ENCODE data around the gene KCTD15. TPM values are rescaled to one million over a fixed set of nuclear protein-coding genes. Genes with fewer than 3 reads are reported as not detected.

The KCTD15 gene
- total and polyA plus RNA-seq, 2 of the 4 experiments (the other 2 are of a cell fraction) = 16.3 to 19.6 TPM

DNA sequence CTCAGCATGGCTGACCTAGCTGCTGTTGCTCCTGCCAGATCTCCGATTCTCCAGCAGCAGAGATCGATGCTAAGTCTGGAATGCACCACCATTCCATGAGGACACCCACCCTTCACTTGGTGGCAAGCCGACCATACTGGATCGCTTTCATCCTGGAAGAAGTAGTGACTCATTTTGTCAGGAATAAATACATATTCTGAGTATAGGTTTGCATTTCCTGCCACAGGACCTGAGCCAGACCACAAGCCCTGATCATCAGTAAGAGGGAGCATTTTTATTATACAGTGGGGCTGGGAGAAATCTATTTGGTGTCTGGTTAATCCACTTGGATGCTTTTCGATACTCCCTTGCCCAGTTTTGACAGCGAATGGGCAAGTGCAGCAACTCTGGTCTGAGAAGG is 10.9 kb upstream of the KCTD15 start:
- Histone ChIP-seq H2AFZ (replicated peaks; ENCODE audit: low read length, poor library complexity) (peak overlapping the region; percentile 47), H3K4me2 (ENCODE audit: low read depth, low read length) (no peak overlapping the region), H3K79me1 (ENCODE audit: low read depth in 1 of 2, low read length in 2 of 2) (no peaks in the 10 kb centered on the region; a peak in 1 of 4 replicates), H3K9me3 (ENCODE audit: control insufficient read depth, insufficient read depth, low read length) (no peaks in the 10 kb centered on the region), H4K91ac (ENCODE audit: insufficient read depth, low read depth, low read length) (peak overlapping the region; percentile 26; the same call in 1 of the 2 replicates), H3K9ac (ENCODE audit: low read depth, low read length) (no peak overlapping the region), H4K8ac (ENCODE audit: low read depth in 2 of 2, low read length in 2 of 2) (peak overlapping the region in 1 of 2 experiments; percentile 52; a peak in 1 of 4 replicates), H3K9me1 (ENCODE audit: insufficient read depth, low read length) (peaks cover 20% of the 10 kb centered on the region), H4K20me1 (ENCODE audit: insufficient read depth, low read length) (no peaks in the 10 kb centered on the region), H3K56ac (ENCODE audit: extremely low read depth, insufficient read depth, low read length) (no peak overlapping the region), H3K36me3 (ENCODE audit: control insufficient read depth, insufficient read depth, low read length) (no peaks in the 10 kb centered on the region), H3K4me1 (ENCODE audit: control insufficient read depth, insufficient read depth, low read length) (peaks cover 6% of the 10 kb centered on the region), H2BK20ac (ENCODE audit: low read depth, low read length) (peak overlapping the region; percentile 71), H3K14ac (replicated peaks; ENCODE audit: low read depth, low read length) (no peak overlapping the region), H2BK5ac (ENCODE audit: low read depth, low read length, poor library complexity, severe bottlenecking) (no peak overlapping the region), H3K23ac (ENCODE audit: low read depth, low read length) (0 out of 2 replicates have a peak overlapping the region, but pooled peaks have one; percentile 28), H3K27ac (ENCODE audit: insufficient read depth, low read length) (no peak overlapping the region), H3K4ac (ENCODE audit: low read depth, low read length) (peak overlapping the region; percentile 61), H3K27me3 (ENCODE audit: control insufficient read depth, insufficient read depth, low read length) (peaks cover 3% of the 10 kb centered on the region), H2BK120ac (ENCODE audit: low read depth, low read length) (peak overlapping the region; percentile 35), H3K4me3 (ENCODE audit: insufficient read depth, low read depth, low read length) (no peak overlapping the region), H2AK9ac (replicated peaks; ENCODE audit: low read depth, low read length, poor library complexity) (peak overlapping the region; percentile 55), H2AK5ac (ENCODE audit: low read depth, low read length) (peak overlapping the region; percentile 52; the same call in 1 of the 2 replicates), H4K5ac (ENCODE audit: low read depth, low read length) (no peak overlapping the region), H2BK15ac (ENCODE audit: low read depth, low read length) (peak overlapping the region; percentile 25; the same call in 1 of the 3 replicates), H3K18ac (ENCODE audit: low read depth, low read length) (no peak overlapping the region)
- ATAC-seq (ENCODE audit: low read depth) (peak; percentile 76), DNase-seq (peak; percentile 70)
- WGBS, 2 experiments (ENCODE audit: extremely low coverage in 2 of 2, insufficient read length in 1 of 2) = 71% methylated on average over 2 of the region's 6 CpGs; no CpG with 5 or more reads in 1 of the 2 experiments
- no TSS peak for BruUV-seq (replicated peaks)
- in situ Hi-C loops (cut with MboI; ENCODE audit: low sequenced_read_pairs) (loop anchor here (25.0 kb wide), 1 partner anchor 552 kb away; no protein-coding TSS in a partner anchor), dilution Hi-C loops (cut with HindIII; ENCODE audit: low sequenced_read_pairs, unreplicated experiment) (no loop called here), intact Hi-C loops (cut with micrococcal nuclease) (no loop called here)
- TF ChIP-seq RAD21 (IDR thresholded peaks at IDR 0.05; ENCODE audit: low read length) (no peak), CEBPB (IDR thresholded peaks at IDR 0.05; ENCODE audit: low read depth, low read length) (no peak), RFX5 (IDR thresholded peaks at IDR 0.05; ENCODE audit: low read depth, low read length) (no peak), NFE2L2 (IDR thresholded peaks at IDR 0.05; ENCODE audit: low read depth, low read length) (no peak), FOS (IDR thresholded peaks at IDR 0.05; ENCODE audit: low read depth, low read length) (no peak), BHLHE40 (IDR thresholded peaks at IDR 0.05; ENCODE audit: low read depth, low read length) (no peak), MAFK (IDR thresholded peaks at IDR 0.05; ENCODE audit: low read depth, low read length) (no peak), RCOR1 (IDR thresholded peaks at IDR 0.05; ENCODE audit: insufficient replicate concordance, low read length) (no peak), MXI1 (IDR thresholded peaks at IDR 0.05; ENCODE audit: borderline replicate concordance, low read depth, low read length) (no peak), MAZ (IDR thresholded peaks at IDR 0.05; ENCODE audit: borderline replicate concordance, low read depth, low read length) (no peak), SMC3 (IDR thresholded peaks at IDR 0.05; ENCODE audit: low read depth, low read length) (no peak), POLR2A (IDR thresholded peaks at IDR 0.05; ENCODE audit: low read depth, low read length) (no peak), CHD1 (IDR thresholded peaks at IDR 0.05; ENCODE audit: low read depth, low read length) (no peak)
- TF ChIP-seq, protein P1, sequence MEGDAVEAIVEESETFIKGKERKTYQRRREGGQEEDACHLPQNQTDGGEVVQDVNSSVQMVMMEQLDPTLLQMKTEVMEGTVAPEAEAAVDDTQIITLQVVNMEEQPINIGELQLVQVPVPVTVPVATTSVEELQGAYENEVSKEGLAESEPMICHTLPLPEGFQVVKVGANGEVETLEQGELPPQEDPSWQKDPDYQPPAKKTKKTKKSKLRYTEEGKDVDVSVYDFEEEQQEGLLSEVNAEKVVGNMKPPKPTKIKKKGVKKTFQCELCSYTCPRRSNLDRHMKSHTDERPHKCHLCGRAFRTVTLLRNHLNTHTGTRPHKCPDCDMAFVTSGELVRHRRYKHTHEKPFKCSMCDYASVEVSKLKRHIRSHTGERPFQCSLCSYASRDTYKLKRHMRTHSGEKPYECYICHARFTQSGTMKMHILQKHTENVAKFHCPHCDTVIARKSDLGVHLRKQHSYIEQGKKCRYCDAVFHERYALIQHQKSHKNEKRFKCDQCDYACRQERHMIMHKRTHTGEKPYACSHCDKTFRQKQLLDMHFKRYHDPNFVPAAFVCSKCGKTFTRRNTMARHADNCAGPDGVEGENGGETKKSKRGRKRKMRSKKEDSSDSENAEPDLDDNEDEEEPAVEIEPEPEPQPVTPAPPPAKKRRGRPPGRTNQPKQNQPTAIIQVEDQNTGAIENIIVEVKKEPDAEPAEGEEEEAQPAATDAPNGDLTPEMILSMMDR (conservative IDR thresholded peaks at IDR 0.05; ENCODE audit: low read depth, low read length) = no peak
- TF ChIP-seq, protein P2, sequence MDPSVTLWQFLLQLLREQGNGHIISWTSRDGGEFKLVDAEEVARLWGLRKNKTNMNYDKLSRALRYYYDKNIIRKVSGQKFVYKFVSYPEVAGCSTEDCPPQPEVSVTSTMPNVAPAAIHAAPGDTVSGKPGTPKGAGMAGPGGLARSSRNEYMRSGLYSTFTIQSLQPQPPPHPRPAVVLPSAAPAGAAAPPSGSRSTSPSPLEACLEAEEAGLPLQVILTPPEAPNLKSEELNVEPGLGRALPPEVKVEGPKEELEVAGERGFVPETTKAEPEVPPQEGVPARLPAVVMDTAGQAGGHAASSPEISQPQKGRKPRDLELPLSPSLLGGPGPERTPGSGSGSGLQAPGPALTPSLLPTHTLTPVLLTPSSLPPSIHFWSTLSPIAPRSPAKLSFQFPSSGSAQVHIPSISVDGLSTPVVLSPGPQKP (IDR thresholded peaks at IDR 0.05; ENCODE audit: borderline replicate concordance, low read depth, low read length) = no peak
- TF ChIP-seq, protein P3, sequence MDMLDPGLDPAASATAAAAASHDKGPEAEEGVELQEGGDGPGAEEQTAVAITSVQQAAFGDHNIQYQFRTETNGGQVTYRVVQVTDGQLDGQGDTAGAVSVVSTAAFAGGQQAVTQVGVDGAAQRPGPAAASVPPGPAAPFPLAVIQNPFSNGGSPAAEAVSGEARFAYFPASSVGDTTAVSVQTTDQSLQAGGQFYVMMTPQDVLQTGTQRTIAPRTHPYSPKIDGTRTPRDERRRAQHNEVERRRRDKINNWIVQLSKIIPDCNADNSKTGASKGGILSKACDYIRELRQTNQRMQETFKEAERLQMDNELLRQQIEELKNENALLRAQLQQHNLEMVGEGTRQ (IDR thresholded peaks at IDR 0.05; ENCODE audit: low read depth, low read length) = no peak
- POLR2A ChIA-PET (ENCODE audit: unreplicated experiment) = interaction anchor here (0.6 kb wide), 1 partner anchor 106 kb away, joined by 13 read pairs; no protein-coding TSS in a partner anchor
- CTCF ChIA-PET = interaction anchor here (1.2 kb wide), 1 partner anchor 213 kb away, joined by 5 read pairs; no protein-coding TSS in a partner anchor

Measured in IMR-90 (cell line).